ENCODE measurements around the gene PRM1. TPM values are rescaled to one million over a fixed set of nuclear protein-coding genes. Genes with fewer than 3 reads are reported as not detected.

Gene PRM1
- total and polyA plus RNA-seq, 2 of the 13 experiments (the other 11 are each of a cell fraction or from before 2014, with no cell fraction given) = not detected

DNA sequence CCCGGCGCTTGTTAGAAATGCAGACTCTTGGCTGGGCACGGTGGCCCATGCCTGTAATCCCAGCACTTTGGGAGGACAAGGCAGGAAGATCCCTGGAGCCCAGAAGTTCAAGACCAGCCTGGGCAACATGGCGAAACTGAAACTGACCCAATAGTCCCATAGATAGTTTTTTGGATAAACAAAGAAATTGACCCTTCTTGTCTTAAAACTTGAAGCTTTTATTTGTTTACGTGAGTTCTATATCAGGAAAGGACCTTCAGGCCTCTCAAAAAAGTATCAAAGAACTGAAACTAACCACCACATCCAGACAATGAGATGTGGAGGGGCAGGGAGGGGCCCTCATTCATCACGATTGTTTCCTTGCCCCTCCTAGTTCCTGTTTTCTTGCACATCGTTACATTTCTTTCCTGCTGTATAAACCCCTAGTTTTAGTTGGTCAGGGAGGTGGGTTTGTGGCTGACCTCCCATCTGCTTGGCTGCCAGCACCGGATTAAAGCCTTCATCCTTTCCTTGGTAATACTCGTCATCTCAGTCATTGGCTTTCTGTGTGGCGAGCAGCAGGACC, 29.9 kb upstream of the PRM1 start (continued):
- TF ChIP-seq, protein P1, sequence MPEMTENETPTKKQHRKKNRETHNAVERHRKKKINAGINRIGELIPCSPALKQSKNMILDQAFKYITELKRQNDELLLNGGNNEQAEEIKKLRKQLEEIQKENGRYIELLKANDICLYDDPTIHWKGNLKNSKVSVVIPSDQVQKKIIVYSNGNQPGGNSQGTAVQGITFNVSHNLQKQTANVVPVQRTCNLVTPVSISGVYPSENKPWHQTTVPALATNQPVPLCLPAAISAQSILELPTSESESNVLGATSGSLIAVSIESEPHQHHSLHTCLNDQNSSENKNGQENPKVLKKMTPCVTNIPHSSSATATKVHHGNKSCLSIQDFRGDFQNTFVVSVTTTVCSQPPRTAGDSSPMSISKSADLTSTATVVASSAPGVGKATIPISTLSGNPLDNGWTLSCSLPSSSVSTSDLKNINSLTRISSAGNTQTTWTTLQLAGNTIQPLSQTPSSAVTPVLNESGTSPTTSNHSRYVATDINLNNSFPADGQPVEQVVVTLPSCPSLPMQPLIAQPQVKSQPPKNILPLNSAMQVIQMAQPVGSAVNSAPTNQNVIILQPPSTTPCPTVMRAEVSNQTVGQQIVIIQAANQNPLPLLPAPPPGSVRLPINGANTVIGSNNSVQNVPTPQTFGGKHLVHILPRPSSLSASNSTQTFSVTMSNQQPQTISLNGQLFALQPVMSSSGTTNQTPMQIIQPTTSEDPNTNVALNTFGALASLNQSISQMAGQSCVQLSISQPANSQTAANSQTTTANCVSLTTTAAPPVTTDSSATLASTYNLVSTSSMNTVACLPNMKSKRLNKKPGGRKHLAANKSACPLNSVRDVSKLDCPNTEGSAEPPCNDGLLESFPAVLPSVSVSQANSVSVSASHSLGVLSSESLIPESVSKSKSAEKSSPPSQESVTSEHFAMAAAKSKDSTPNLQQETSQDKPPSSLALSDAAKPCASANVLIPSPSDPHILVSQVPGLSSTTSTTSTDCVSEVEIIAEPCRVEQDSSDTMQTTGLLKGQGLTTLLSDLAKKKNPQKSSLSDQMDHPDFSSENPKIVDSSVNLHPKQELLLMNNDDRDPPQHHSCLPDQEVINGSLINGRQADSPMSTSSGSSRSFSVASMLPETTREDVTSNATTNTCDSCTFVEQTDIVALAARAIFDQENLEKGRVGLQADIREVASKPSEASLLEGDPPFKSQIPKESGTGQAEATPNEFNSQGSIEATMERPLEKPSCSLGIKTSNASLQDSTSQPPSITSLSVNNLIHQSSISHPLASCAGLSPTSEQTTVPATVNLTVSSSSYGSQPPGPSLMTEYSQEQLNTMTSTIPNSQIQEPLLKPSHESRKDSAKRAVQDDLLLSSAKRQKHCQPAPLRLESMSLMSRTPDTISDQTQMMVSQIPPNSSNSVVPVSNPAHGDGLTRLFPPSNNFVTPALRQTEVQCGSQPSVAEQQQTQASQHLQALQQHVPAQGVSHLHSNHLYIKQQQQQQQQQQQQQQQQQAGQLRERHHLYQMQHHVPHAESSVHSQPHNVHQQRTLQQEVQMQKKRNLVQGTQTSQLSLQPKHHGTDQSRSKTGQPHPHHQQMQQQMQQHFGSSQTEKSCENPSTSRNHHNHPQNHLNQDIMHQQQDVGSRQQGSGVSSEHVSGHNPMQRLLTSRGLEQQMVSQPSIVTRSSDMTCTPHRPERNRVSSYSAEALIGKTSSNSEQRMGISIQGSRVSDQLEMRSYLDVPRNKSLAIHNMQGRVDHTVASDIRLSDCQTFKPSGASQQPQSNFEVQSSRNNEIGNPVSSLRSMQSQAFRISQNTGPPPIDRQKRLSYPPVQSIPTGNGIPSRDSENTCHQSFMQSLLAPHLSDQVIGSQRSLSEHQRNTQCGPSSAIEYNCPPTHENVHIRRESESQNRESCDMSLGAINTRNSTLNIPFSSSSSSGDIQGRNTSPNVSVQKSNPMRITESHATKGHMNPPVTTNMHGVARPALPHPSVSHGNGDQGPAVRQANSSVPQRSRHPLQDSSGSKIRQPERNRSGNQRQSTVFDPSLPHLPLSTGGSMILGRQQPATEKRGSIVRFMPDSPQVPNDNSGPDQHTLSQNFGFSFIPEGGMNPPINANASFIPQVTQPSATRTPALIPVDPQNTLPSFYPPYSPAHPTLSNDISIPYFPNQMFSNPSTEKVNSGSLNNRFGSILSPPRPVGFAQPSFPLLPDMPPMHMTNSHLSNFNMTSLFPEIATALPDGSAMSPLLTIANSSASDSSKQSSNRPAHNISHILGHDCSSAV (CRISPR knock-in tag; IDR thresholded peaks at IDR 0.05; ENCODE audit: borderline replicate concordance) = no peak
- peak; percentile 4; the same call in 1 of the 2 replicates for TF ChIP-seq FOXK1 (CRISPR knock-in tag; IDR thresholded peaks at IDR 0.05; ENCODE audit: borderline replicate concordance, low read depth)
- TF ChIP-seq, protein P2, sequence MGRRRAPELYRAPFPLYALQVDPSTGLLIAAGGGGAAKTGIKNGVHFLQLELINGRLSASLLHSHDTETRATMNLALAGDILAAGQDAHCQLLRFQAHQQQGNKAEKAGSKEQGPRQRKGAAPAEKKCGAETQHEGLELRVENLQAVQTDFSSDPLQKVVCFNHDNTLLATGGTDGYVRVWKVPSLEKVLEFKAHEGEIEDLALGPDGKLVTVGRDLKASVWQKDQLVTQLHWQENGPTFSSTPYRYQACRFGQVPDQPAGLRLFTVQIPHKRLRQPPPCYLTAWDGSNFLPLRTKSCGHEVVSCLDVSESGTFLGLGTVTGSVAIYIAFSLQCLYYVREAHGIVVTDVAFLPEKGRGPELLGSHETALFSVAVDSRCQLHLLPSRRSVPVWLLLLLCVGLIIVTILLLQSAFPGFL (CRISPR knock-in tag; IDR thresholded peaks at IDR 0.05) = no peak
